Mesendoderm (in vitro differentiated cells): ENCODE results near the gene KCNAB1.

Experiments
- DNase-seq: peaks from one replicate; pipeline ENCODE4 v3.0.0; 2013
- H2AK5ac ChIP-seq: 2 replicates; pipeline ENCODE4 v1.6.1; 2013; ENCODE audit warnings: low read length, inconsistent platforms
- H2BK120ac ChIP-seq: 2 replicates; pipeline ENCODE4 v1.6.1; 2013; ENCODE audit warnings: low read depth, mild to moderate bottlenecking, low read length, moderate library complexity, mixed read lengths
- H2BK15ac ChIP-seq: replicated peaks from 2 replicates; pipeline ENCODE4 v1.6.1; 2013; ENCODE audit warnings: low read depth, mild to moderate bottlenecking, moderate library complexity
- H2BK5ac ChIP-seq: 2 replicates; pipeline ENCODE4 v1.6.1; 2013; ENCODE audit warnings: low read length, inconsistent platforms
- H3K18ac ChIP-seq: 2 replicates; pipeline ENCODE4 v1.6.1; 2013; ENCODE audit warnings: mild to moderate bottlenecking, low read length, mixed read lengths
- H3K23ac ChIP-seq: one replicate; pipeline ENCODE4 v1.6.1; 2013; ENCODE audit warnings: low read length
- H3K27ac ChIP-seq: 2 replicates; pipeline ENCODE4 v1.5.1; 2013; ENCODE audit warnings: low read depth, mild to moderate bottlenecking, inconsistent platforms, low read length, moderate library complexity
- H3K27me3 ChIP-seq: 2 replicates; pipeline ENCODE4 v1.6.1; 2013; ENCODE audit warnings: low read length, control low read depth, mild to moderate bottlenecking, inconsistent platforms; ENCODE audit not compliant: insufficient read depth, poor library complexity
- H3K36me3 ChIP-seq: 2 replicates; pipeline ENCODE4 v1.6.1; 2013; ENCODE audit warnings: low read length, inconsistent platforms; ENCODE audit not compliant: control insufficient read depth, insufficient read depth
- H3K4ac ChIP-seq: one replicate; pipeline ENCODE4 v1.6.1; 2013; ENCODE audit warnings: low read depth, mild to moderate bottlenecking, low read length, moderate library complexity
- H3K4me1 ChIP-seq: 2 replicates; pipeline ENCODE4 v1.6.1; 2013; ENCODE audit warnings: low read depth, low read length, inconsistent platforms; ENCODE audit not compliant: control insufficient read depth
- H3K4me2 ChIP-seq: 2 replicates; pipeline ENCODE4 v1.6.1; 2013; ENCODE audit warnings: low read length
- H3K4me3 ChIP-seq: 2 replicates; pipeline ENCODE4 v1.5.1; 2013; ENCODE audit warnings: mild to moderate bottlenecking, low read length
- H3K56ac ChIP-seq: one replicate; pipeline ENCODE4 v1.6.1; 2013; ENCODE audit warnings: low read length
- H3K79me1 ChIP-seq: 2 replicates; pipeline ENCODE4 v1.6.1; 2013; ENCODE audit warnings: low read length, inconsistent platforms
- H3K79me2 ChIP-seq: 2 replicates; pipeline ENCODE4 v1.6.1; 2013; ENCODE audit warnings: mild to moderate bottlenecking, low read length; ENCODE audit not compliant: control insufficient read depth, insufficient read depth
- H3K9ac ChIP-seq: 2 replicates; pipeline ENCODE4 v1.6.1; 2013; ENCODE audit warnings: low read length, inconsistent platforms
- H4K5ac ChIP-seq: one replicate; pipeline ENCODE4 v1.6.1; 2013; ENCODE audit warnings: low read length
- H4K8ac ChIP-seq: one replicate; pipeline ENCODE4 v1.6.1; 2013; ENCODE audit warnings: low read depth, mild to moderate bottlenecking, control low read depth, low read length, moderate library complexity
- WGBS: extraction: QIAGEN DNeasy Blood & Tissue Kit; methylation state at CpG from one replicate; pipeline ENCODE4 v1.1.7; 2013; ENCODE audit warnings: low lambda C conversion rate, missing lambda C conversion rate; ENCODE audit not compliant: insufficient coverage; ENCODE audit errors: extremely low coverage; 5-methylcytosine and 5-hydroxymethylcytosine counted together

The KCNAB1 gene

DNA sequence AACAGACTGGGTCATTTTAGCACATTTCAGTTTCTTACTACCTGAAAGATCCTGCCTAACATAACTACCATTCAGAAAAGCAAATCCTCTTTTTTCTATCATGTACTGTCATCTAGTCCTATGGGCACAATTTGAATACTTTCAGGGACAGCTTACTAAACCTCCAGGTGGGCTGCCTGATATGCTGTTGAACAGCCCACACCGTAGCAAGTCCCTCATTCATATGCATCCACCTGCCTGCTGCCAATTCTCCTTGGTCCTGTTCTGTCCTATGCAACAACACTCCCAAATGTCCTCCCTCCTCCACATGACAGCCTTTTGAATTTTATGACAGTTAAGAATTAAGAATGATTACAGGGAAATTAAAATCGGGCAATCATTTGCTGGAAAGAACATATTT is 137.9 kb downstream of the KCNAB1 start:
- H4K5ac ChIP-seq: no peak overlapping the region

DNA sequence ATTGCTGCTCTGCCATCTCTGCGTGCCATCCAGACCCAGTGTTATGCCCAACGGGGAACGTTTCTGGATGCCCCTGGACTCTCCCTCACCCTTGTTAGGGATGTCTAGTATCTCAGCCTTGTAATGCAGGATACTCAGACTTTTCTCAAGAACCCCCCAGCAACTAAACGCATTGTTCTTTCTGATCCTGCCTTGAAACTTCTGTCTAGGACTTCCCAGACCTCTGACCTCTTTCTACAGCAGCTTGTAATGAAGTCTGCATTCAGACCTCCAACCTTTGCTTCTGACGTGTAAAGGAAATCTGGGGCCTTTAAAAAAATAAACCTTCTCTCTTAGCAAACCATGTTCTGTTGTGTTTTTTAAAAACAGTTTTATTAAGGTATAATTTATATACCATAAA is 139.5 kb downstream of the KCNAB1 start:
- no peak overlapping the region for H2BK5ac ChIP-seq
- no peaks in the 10 kb centered on the region for H3K79me2 ChIP-seq
- H3K56ac ChIP-seq: no peak overlapping the region
- no peak overlapping the region for H2BK15ac ChIP-seq
- no peak overlapping the region for H3K27ac ChIP-seq
- H3K79me1 ChIP-seq: no peaks in the 10 kb centered on the region
- no peak overlapping the region for H2AK5ac ChIP-seq
- H3K9ac ChIP-seq: no peak overlapping the region
- H3K36me3 ChIP-seq: no peaks in the 10 kb centered on the region
- no peak for DNase-seq
- H2BK120ac ChIP-seq: no peak overlapping the region
- no peak overlapping the region for H3K18ac ChIP-seq
- H4K5ac ChIP-seq: no peak overlapping the region
- no peak overlapping the region for H3K4ac ChIP-seq
- H3K23ac ChIP-seq: no peak overlapping the region
- no CpG with 5 or more reads among the region's 5 CpGs for WGBS
- no peak overlapping the region for H3K4me3 ChIP-seq
- H4K8ac ChIP-seq: no peak overlapping the region
- no peaks in the 10 kb centered on the region for H3K4me1 ChIP-seq
- no peak overlapping the region for H3K4me2 ChIP-seq
- no peaks in the 10 kb centered on the region for H3K27me3 ChIP-seq

More for the DNA sequence above, 137.9 kb downstream of the KCNAB1 start:
- H3K56ac ChIP-seq: no peak overlapping the region
- no peak for DNase-seq
- no peaks in the 10 kb centered on the region for H3K27me3 ChIP-seq
- H3K79me1 ChIP-seq: no peaks in the 10 kb centered on the region
- H2BK5ac ChIP-seq: no peak overlapping the region
- no peak overlapping the region for H3K4me2 ChIP-seq
- no peak overlapping the region for H3K23ac ChIP-seq
- H3K27ac ChIP-seq: no peak overlapping the region
- H3K4me1 ChIP-seq: no peaks in the 10 kb centered on the region
- no peaks in the 10 kb centered on the region for H3K36me3 ChIP-seq
- H3K79me2 ChIP-seq: no peaks in the 10 kb centered on the region
- H3K9ac ChIP-seq: no peak overlapping the region
- H2BK120ac ChIP-seq: no peak overlapping the region
- H3K4ac ChIP-seq: no peak overlapping the region
- H2BK15ac ChIP-seq: no peak overlapping the region
- WGBS: no CpG with 5 or more reads among the region's 2 CpGs
- H2AK5ac ChIP-seq: no peak overlapping the region
- no peak overlapping the region for H3K18ac ChIP-seq
- H3K4me3 ChIP-seq: no peak overlapping the region
- H4K8ac ChIP-seq: no peak overlapping the region

DNA sequence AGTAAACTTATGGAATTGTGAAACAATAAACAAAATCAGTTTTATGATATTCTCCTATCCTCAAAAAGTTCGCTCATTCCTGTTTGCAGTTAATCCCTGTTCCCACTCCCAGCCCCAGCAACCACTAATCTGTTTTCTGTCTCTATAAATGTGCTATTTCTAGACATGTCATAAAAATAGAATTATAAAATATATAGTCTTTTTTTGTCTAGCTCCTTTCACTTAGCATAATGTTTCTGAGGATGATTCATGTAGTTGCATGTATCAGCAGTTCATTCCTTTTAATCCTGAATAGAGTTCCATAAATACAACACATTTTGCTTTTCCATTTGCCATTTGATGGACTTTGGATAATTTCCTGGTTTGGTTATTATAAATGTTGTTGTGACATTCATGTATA is 140.0 kb downstream of the KCNAB1 start:
- no peak overlapping the region for H3K4me2 ChIP-seq
- no CpG with 5 or more reads among the region's 1 CpG for WGBS
- H3K79me2 ChIP-seq: no peaks in the 10 kb centered on the region

DNA sequence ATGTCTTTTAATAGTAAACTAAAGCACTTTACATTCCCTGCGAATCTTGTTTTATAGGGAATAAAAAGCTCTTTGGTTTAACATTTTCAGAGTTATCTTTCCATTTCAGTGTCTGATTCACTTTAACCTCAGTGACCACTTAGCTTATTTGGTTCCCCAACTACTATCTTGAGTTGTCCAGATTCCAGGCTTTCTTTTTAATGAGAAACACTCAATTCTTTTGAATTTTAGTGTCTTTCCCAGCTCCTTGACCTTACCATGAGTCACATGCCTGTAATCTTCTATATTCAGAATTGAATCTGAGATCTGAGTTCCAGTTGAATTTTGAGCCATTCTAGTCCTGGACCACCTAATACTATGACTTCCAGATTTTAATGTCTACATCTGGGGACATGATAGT is 144.4 kb downstream of the KCNAB1 start:
- Histone ChIP-seq H3K9ac (no peak overlapping the region), H3K23ac (no peak overlapping the region), H3K79me2 (no peaks in the 10 kb centered on the region), H3K18ac (no peak overlapping the region), H2AK5ac (no peak overlapping the region), H2BK15ac (no peak overlapping the region), H2BK5ac (no peak overlapping the region), H3K27ac (no peak overlapping the region), H4K5ac (no peak overlapping the region), H3K27me3 (no peaks in the 10 kb centered on the region), H3K4me1 (no peaks in the 10 kb centered on the region), H3K4me2 (no peak overlapping the region), H4K8ac (no peak overlapping the region), H2BK120ac (no peak overlapping the region), H3K4ac (no peak overlapping the region), H3K36me3 (no peaks in the 10 kb centered on the region), H3K4me3 (no peak overlapping the region), H3K79me1 (no peaks in the 10 kb centered on the region), H3K56ac (no peak overlapping the region)
- DNase-seq: no peak
- no CpG with 5 or more reads among the region's 1 CpG for WGBS

More for the DNA sequence above, 140.0 kb downstream of the KCNAB1 start:
- Histone ChIP-seq H4K5ac (no peak overlapping the region), H3K23ac (no peak overlapping the region), H3K79me1 (no peaks in the 10 kb centered on the region), H2BK5ac (no peak overlapping the region), H2AK5ac (no peak overlapping the region), H2BK15ac (no peak overlapping the region), H3K4me1 (no peaks in the 10 kb centered on the region), H4K8ac (no peak overlapping the region), H3K4ac (no peak overlapping the region), H3K9ac (no peak overlapping the region), H3K56ac (no peak overlapping the region), H2BK120ac (no peak overlapping the region), H3K27me3 (no peaks in the 10 kb centered on the region), H3K18ac (no peak overlapping the region), H3K4me3 (no peak overlapping the region), H3K36me3 (no peaks in the 10 kb centered on the region), H3K27ac (no peak overlapping the region)
- DNase-seq: no peak

DNA sequence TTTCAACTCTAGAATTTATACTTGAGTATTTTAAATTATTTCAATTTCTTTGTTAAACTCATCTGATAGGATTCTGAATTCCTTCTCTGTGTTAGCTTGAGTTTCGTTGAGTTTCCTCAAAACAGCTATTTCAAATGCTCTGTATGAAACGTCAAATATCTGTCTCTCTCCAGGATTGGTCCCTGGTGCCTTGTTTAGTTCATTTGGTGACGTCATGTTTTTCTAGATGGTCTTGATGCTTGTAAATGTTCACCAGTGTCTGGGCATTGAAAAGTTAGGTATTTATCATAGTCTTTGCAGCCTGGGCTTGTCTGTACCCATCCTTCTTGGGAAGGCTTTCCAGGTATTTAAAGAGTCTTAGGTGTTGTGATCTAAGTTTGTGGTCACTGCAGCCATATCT is 151.1 kb downstream of the KCNAB1 start:
- Histone ChIP-seq H3K27me3 (no peaks in the 10 kb centered on the region), H3K4me2 (no peak overlapping the region), H4K8ac (no peak overlapping the region), H3K79me1 (no peaks in the 10 kb centered on the region), H3K4me1 (no peaks in the 10 kb centered on the region), H3K27ac (no peak overlapping the region), H3K56ac (no peak overlapping the region), H3K9ac (no peak overlapping the region), H3K36me3 (no peaks in the 10 kb centered on the region), H3K4me3 (no peak overlapping the region), H4K5ac (no peak overlapping the region), H2AK5ac (no peak overlapping the region), H2BK120ac (no peak overlapping the region), H3K4ac (no peak overlapping the region), H3K79me2 (no peaks in the 10 kb centered on the region), H3K18ac (no peak overlapping the region), H2BK15ac (no peak overlapping the region), H3K23ac (no peak overlapping the region), H2BK5ac (no peak overlapping the region)
- no peak for DNase-seq
- no CpG with 5 or more reads among the region's 3 CpGs for WGBS

DNA sequence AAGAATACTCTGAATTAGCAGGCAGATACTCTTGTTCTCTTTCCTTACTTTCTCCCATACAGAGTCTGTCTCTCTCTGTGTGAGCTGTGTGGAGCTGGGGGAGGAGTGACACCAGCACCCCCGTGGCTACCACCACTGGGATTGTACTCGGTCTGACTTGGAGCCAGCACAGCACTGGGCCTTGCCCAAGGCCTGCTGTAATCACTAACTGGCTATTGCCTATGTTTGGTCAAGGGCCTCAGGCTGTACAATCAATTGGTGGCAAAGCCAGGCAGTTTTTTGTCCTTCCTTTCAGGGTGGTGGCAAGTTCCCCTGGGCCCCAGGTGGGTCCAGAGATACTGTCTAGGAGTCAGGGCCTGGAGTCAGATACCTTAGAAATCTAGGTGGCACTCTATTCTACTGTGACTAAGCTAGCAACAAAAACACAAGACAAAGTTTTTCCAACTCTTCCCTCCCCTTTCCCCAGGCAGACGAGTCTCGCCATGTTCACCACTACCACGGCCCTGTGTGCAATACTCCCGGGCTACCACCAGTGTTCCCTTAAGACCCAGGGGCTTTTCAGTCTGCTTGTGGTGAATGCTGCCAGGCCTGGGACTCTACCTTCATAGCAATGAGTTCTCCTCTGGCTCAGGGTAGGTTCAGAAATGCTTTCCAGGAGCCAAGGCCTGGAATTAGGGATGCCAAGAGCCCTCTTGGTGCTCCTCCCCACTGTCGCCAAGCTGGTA is 151.8 kb downstream of the KCNAB1 start:
- H4K5ac ChIP-seq: no peak overlapping the region
- no peaks in the 10 kb centered on the region for H3K4me1 ChIP-seq
- H3K27ac ChIP-seq: no peak overlapping the region
- no peak overlapping the region for H2BK5ac ChIP-seq
- H3K79me2 ChIP-seq: no peaks in the 10 kb centered on the region
- no peak overlapping the region for H2BK120ac ChIP-seq
- no peak overlapping the region for H3K18ac ChIP-seq
- no peak overlapping the region for H3K56ac ChIP-seq
- no peak overlapping the region for H3K4ac ChIP-seq
- no peak overlapping the region for H4K8ac ChIP-seq
- WGBS: no CpG with 5 or more reads among the region's 7 CpGs
- no peak overlapping the region for H2BK15ac ChIP-seq
- H3K36me3 ChIP-seq: no peaks in the 10 kb centered on the region
- no peak overlapping the region for H3K9ac ChIP-seq
- H3K4me2 ChIP-seq: no peak overlapping the region
- no peak overlapping the region for H3K23ac ChIP-seq
- no peaks in the 10 kb centered on the region for H3K79me1 ChIP-seq
- peak; percentile 7 for DNase-seq
- no peak overlapping the region for H3K4me3 ChIP-seq
- H2AK5ac ChIP-seq: no peak overlapping the region
- H3K27me3 ChIP-seq: no peaks in the 10 kb centered on the region
